Measurements from ENCODE around the gene RHEBL1. TPM values are rescaled to one million over a fixed set of nuclear protein-coding genes. Genes with fewer than 3 reads are reported as not detected.

Gene RHEBL1
- total and polyA plus RNA-seq, 2 of the 8 experiments (the other 6 are each of a cell fraction or from before 2014, with no cell fraction given), result 7.5 to 9.4 TPM

GRCh38 chr12:49110464-49111155 is 40.8 kb upstream of the RHEBL1 start, which contains the start of gene LMBR1L (continued):
- TF ChIP-seq CHD7 (IDR thresholded peaks at IDR 0.05; ENCODE audit: insufficient replicate concordance, low read length) (no peak), CTBP2 (IDR thresholded peaks at IDR 0.05; ENCODE audit: borderline replicate concordance, insufficient read depth, insufficient read length, low read length) (no peak), RBBP5 (IDR thresholded peaks at IDR 0.05; ENCODE audit: borderline replicate concordance, low read depth, low read length) (peak; percentile 54; the same call in 1 of the 2 replicates), SIX5 (IDR thresholded peaks at IDR 0.05; ENCODE audit: low read depth, low read length) (no peak), KDM5A (IDR thresholded peaks at IDR 0.05; ENCODE audit: low read length) (no peak), POU5F1 (IDR thresholded peaks at IDR 0.05; ENCODE audit: low read depth, low read length) (no peak), TCF12 (IDR thresholded peaks at IDR 0.05; ENCODE audit: low read depth, low read length) (no peak), CTCF (IDR thresholded peaks at IDR 0.05; ENCODE audit: control extremely low read depth in 1 of 3, insufficient read depth in 1 of 3, low read depth in 1 of 3, low read length in 3 of 3) (peak; percentile 9 to 43 (median 40); a peak in 2 of 4 replicates)

Measured in H1 (cell line).